Thyroid gland (tissue), 4 donors: ENCODE results near the gene CCNL1. TPM values are rescaled to one million over a fixed set of nuclear protein-coding genes. Genes with fewer than 3 reads are reported as not detected.

ENCODE experiments used
- DNase-seq, 2 donors: peaks; one replicate each; pipeline ENCODE4 v3.0.0-alpha.2; 2019
- H3K27ac ChIP-seq, 3 donors: fragments of 200-600 bp; sonication (generic); 1 replicate in 2 of 3; 2 replicates in 1 of 3; pipeline ENCODE4 v1.5.1; 2016 to 2019; ENCODE audit warnings: mild to moderate bottlenecking in 1 of 3, moderate library complexity in 1 of 3
- H3K27me3 ChIP-seq: fragments of 200-600 bp; sonication (generic); one replicate; pipeline ENCODE4 v1.5.1; 2019
- H3K36me3 ChIP-seq, 2 donors: fragments of 200-600 bp; sonication (generic); one replicate each; pipeline ENCODE4 v1.5.1; 2016 to 2019
- H3K4me1 ChIP-seq, 2 donors: fragments of 200-600 bp; sonication (generic); one replicate each; pipeline ENCODE4 v1.5.1; 2017 to 2019
- H3K4me3 ChIP-seq, 3 donors: fragments of 200-600 bp; sonication (generic); replicated peaks in 1 of 3; 1 replicate in 2 of 3; 2 replicates in 1 of 3; pipeline ENCODE4 v1.5.1; 2016; ENCODE audit warnings: mild to moderate bottlenecking in 1 of 3
- H3K9me3 ChIP-seq: fragments of 200-600 bp; sonication (generic); one replicate; pipeline ENCODE4 v1.5.1; 2017
- POLR2A ChIP-seq, 2 donors: fragments of 450-650 bp; IDR thresholded peaks; one replicate each; pipeline ENCODE4 v1.6.1; 2017; ENCODE audit warnings: antibody characterized with exemption in 2 of 2, mild to moderate bottlenecking in 2 of 2, moderate library complexity in 1 of 2
- WGBS, 2 donors: methylation state at CpG; one replicate each; pipeline ENCODE4 v1.1.5; 2017; 5-methylcytosine and 5-hydroxymethylcytosine counted together
- intact Hi-C: fragments of 100-400 bp; cut with DNase I; formaldehyde crosslinking; loops from one replicate; pipeline ENCODE4 v1.15.1; 2023
- total RNA-seq, 4 donors: library from RNA; depleted of rRNA; stranded (reverse); fragments of >200 nt; gene quantifications; one replicate each; pipeline ENCODE4 v1.2.3, GENCODE V29; 2016
- TF ChIP-seq, protein P1 (sequence below), 6 experiments: fragments of 200-600 bp in 3 of 6; fragments of 450-650 bp in 3 of 6; sonication (generic) in 3 of 6; IDR thresholded peaks; one replicate each; pipeline ENCODE4 v1.5.1; 2016 to 2019; ENCODE audit warnings: antibody characterized with exemption in 6 of 6, mild to moderate bottlenecking in 2 of 6, inconsistent platforms in 1 of 6, moderate library complexity in 1 of 6

Gene CCNL1
- total RNA-seq, 4 donors from 2014 or later: 142 to 375 (median 227) TPM

DNA sequence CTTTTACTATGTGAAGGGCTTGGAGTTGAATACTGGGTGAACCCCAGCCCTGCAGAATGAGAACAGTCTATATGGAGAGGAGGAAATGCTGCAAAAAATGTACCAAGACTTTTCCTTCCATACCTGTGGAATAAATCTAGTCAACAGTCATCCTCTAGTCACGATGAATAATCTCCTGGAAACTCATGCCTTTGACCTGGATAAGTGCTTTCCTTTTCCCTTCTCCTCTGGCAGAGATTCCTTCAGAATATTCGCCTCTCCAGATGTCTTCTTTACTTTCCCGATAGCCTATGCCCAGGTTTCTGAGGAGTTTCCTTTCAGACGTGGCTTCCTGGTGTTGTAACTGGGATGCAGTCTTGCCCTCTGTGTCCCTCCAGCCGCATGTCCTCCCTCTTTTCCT lies 28.1 kb downstream of the CCNL1 start:
- H3K27me3 ChIP-seq: no peaks in the 10 kb centered on the region
- intact Hi-C loops: loop anchor here (5.0 to 10.0 kb wide), 4 partner anchors 40 to 597 kb away; partner anchors contain the start of gene TIPARP
- no peak overlapping the region for H3K4me3 ChIP-seq
- H3K4me1 ChIP-seq: peaks cover 46 to 65% of the 10 kb centered on the region in 2 donors
- H3K36me3 ChIP-seq: no peaks in the 10 kb centered on the region
- WGBS, 2 donors: 82 to 88% methylated on average over 5 of the region's 5 CpGs
- no peak for TF ChIP-seq POLR2A (IDR thresholded peaks at IDR 0.05)
- TF ChIP-seq, protein P1, sequence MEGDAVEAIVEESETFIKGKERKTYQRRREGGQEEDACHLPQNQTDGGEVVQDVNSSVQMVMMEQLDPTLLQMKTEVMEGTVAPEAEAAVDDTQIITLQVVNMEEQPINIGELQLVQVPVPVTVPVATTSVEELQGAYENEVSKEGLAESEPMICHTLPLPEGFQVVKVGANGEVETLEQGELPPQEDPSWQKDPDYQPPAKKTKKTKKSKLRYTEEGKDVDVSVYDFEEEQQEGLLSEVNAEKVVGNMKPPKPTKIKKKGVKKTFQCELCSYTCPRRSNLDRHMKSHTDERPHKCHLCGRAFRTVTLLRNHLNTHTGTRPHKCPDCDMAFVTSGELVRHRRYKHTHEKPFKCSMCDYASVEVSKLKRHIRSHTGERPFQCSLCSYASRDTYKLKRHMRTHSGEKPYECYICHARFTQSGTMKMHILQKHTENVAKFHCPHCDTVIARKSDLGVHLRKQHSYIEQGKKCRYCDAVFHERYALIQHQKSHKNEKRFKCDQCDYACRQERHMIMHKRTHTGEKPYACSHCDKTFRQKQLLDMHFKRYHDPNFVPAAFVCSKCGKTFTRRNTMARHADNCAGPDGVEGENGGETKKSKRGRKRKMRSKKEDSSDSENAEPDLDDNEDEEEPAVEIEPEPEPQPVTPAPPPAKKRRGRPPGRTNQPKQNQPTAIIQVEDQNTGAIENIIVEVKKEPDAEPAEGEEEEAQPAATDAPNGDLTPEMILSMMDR (IDR thresholded peaks at IDR 0.05): no peak
- no peak overlapping the region for H3K27ac ChIP-seq
- DNase-seq: no peak
- no peaks in the 10 kb centered on the region for H3K9me3 ChIP-seq

- WGBS, 2 donors: 31% methylated on average over 21 to 23 of the region's 23 CpGs
- no peak for TF ChIP-seq POLR2A (IDR thresholded peaks at IDR 0.05)
- TF ChIP-seq, protein P1 (IDR thresholded peaks at IDR 0.05): peak; percentile 28 to 66 (median 53)
- H3K4me3 ChIP-seq: no peak overlapping the region
- no peaks in the 10 kb centered on the region for H3K36me3 ChIP-seq
- peak; percentile 33 to 41 for DNase-seq
- no peaks in the 10 kb centered on the region for H3K9me3 ChIP-seq
- H3K4me1 ChIP-seq: peaks cover 43 to 67% of the 10 kb centered on the region in 2 donors
- peak overlapping the region; percentile 88 to 95 (median 95) for H3K27ac ChIP-seq
- intact Hi-C loops: loop anchor here (5.0 to 10.0 kb wide), 4 partner anchors 38 to 596 kb away; partner anchors contain the start of gene TIPARP
- H3K27me3 ChIP-seq: no peaks in the 10 kb centered on the region
These were observed 29.3 kb downstream of the CCNL1 start for GRCh38 chr3:157130467-157131251.

- intact Hi-C loops: loop anchor here (5.0 to 10.0 kb wide), 4 partner anchors 38 to 595 kb away; partner anchors contain the start of gene TIPARP
- Histone ChIP-seq H3K4me1 (peaks cover 39 to 70% of the 10 kb centered on the region in 2 donors), H3K27ac (peak overlapping the region; percentile 88 to 95 (median 95)), H3K27me3 (no peaks in the 10 kb centered on the region), H3K9me3 (no peaks in the 10 kb centered on the region), H3K4me3 (peak overlapping the region in 1 of 3 donors; percentile 3), H3K36me3 (no peaks in the 10 kb centered on the region)
- WGBS, 2 donors: 61 to 64% methylated on average over 20 of the region's 20 CpGs
- TF ChIP-seq, protein P1 (IDR thresholded peaks at IDR 0.05): no peak
- TF ChIP-seq POLR2A (IDR thresholded peaks at IDR 0.05): no peak
- DNase-seq: peak in 1 of 2 donors; percentile 36
These were observed 30.0 kb downstream of the CCNL1 start for GRCh38 chr3:157129803-157130466.

DNA sequence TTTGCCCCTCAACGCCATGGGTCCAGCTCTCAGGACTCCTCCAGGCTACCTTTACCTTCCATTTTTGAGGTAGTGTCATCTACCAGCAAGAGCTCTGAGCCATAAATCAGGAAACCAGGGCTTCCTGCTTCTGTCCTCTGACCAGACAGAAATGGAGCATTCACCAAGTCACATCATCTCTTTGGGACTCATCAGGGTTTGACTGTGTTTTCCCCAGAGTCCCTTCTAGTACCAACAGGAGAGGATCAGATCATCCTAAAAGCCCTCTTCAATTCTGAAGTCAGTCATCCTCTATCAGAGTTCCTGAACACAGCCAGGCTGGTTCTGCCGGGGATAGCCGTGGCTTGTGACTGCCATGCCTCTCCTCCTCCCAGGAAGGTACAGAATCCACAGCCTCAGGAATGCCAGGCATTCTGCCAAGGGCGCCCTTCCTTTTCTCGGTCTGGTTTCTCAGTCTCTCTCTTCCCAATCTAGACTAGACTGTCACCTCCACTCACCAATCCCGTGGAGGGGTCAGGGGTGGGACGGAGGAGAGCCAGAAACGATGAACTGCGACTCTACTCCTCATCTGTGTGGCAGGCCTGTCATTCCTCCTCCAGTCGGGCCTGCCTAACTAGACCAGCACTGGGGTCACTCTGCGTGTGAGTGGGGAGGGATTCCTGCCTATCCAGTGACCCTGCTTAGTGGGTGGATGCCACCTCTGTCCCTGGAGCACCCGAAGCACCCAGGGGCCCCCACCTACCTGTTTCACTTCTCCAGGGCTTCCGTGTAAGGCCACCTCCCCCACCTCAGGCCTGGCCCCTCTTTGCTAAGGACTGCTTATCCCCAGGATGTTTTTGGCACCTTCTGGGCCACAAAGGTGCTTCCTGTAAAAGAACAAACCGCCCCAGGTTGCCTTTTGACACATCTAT lies 30.9 kb downstream of the CCNL1 start:
- Histone ChIP-seq H3K36me3 (no peaks in the 10 kb centered on the region), H3K4me3 (no peak overlapping the region), H3K27ac (peak overlapping the region; percentile 88 to 95 (median 95)), H3K27me3 (no peaks in the 10 kb centered on the region), H3K4me1 (peaks cover 33 to 69% of the 10 kb centered on the region in 2 donors), H3K9me3 (no peaks in the 10 kb centered on the region)
- TF ChIP-seq, protein P1 (IDR thresholded peaks at IDR 0.05): no peak
- no peak for TF ChIP-seq POLR2A (IDR thresholded peaks at IDR 0.05)
- DNase-seq: peak; percentile 88 to 92
- 56 to 65% methylated on average over 13 to 14 of the region's 14 CpGs for WGBS, 2 donors
- intact Hi-C loops: no loop called here
